Natural killer cell (primary cell): ENCODE data around the gene TSPAN1. TPM values are rescaled to one million over a fixed set of nuclear protein-coding genes. Genes with fewer than 3 reads are reported as not detected.

Source experiments
- ATAC-seq, 3 donors: fragments of 150-1000 bp in 2 of 3; fragments of 200-7000 bp in 1 of 3; cut with Tn5 transposase; 1 replicate in 1 of 3; 2 replicates in 2 of 3; pipeline ENCODE4 v1.10.0; 2021; ENCODE audit warnings: mild to moderate bottlenecking in 2 of 3, moderate library complexity in 2 of 3
- DNase-seq, 2 donors: peaks; one replicate each; pipeline versions ENCODE4 v3.0.0 to v3.0.0-alpha.2; 2013 to 2021; ENCODE audit warnings: mixed read lengths in 1 of 2
- H3K27ac ChIP-seq: one replicate; pipeline ENCODE4 v1.5.1; 2013; ENCODE audit warnings: mild to moderate bottlenecking, low read length
- H3K27me3 ChIP-seq: one replicate; pipeline ENCODE4 v1.6.1; 2013; ENCODE audit warnings: low read length; ENCODE audit not compliant: control insufficient read depth, insufficient read depth
- H3K36me3 ChIP-seq: one replicate; pipeline ENCODE4 v1.6.1; 2013; ENCODE audit warnings: low read length; ENCODE audit not compliant: control insufficient read depth, insufficient read depth
- H3K4me1 ChIP-seq: one replicate; pipeline ENCODE4 v1.6.1; 2013; ENCODE audit warnings: low read length; ENCODE audit not compliant: control insufficient read depth, insufficient read depth
- H3K4me3 ChIP-seq: one replicate; pipeline ENCODE4 v1.5.1; 2013; ENCODE audit warnings: low read length
- H3K9me3 ChIP-seq: one replicate; pipeline ENCODE4 v1.6.1; 2013; ENCODE audit warnings: low read length; ENCODE audit not compliant: control insufficient read depth, insufficient read depth
- H3K27ac Mint-ChIP-seq, 2 donors: one replicate each; pipeline ENCODE4 v1.8.0; 2022; ENCODE audit warnings: mild to moderate bottlenecking in 2 of 2, mixed read lengths in 2 of 2, moderate library complexity in 1 of 2
- H3K27me3 Mint-ChIP-seq, 2 donors: one replicate each; pipeline ENCODE4 v1.8.0; 2022; ENCODE audit warnings: low read depth in 2 of 2, mixed read lengths in 2 of 2
- H3K36me3 Mint-ChIP-seq: one replicate; pipeline ENCODE4 v1.8.0; 2022; ENCODE audit warnings: mixed read lengths
- H3K4me1 Mint-ChIP-seq, 2 donors: one replicate each; pipeline ENCODE4 v1.8.0; 2022; ENCODE audit warnings: mixed read lengths in 2 of 2
- H3K4me3 Mint-ChIP-seq: one replicate; pipeline ENCODE4 v1.8.0; 2022; ENCODE audit warnings: mild to moderate bottlenecking, moderate library complexity, mixed read lengths
- H3K9me3 Mint-ChIP-seq, 2 donors: one replicate each; pipeline ENCODE4 v1.8.0; 2022; ENCODE audit warnings: mixed read lengths in 2 of 2
- WGBS: methylation state at CpG from one replicate; pipeline ENCODE4 v1.1.7; 2013; ENCODE audit warnings: missing lambda C conversion rate; ENCODE audit not compliant: insufficient coverage; 5-methylcytosine and 5-hydroxymethylcytosine counted together
- intact Hi-C: fragments of 100-400 bp; cut with micrococcal nuclease; formaldehyde crosslinking; loops from one replicate; pipeline ENCODE4 v1.14.2; 2022
- total RNA-seq, 4 donors: library from RNA; stranded (reverse); fragments of 120-200 nt in 1 of 4; gene quantifications; one replicate each; pipeline versions ENCODE4 v1.2.3 to v1.2.4, GENCODE V29; 2013 to 2022
- TF ChIP-seq, protein P1 (sequence below): fragments of 200-600 bp; IDR thresholded peaks from one replicate; pipeline ENCODE4 v1.8.0; 2022; ENCODE audit warnings: antibody characterized with exemption

The TSPAN1 gene
- total RNA-seq, 3 donors from 2014 or later (not counting 1 experiment from before 2014, with no cell fraction given): not detected

DNA sequence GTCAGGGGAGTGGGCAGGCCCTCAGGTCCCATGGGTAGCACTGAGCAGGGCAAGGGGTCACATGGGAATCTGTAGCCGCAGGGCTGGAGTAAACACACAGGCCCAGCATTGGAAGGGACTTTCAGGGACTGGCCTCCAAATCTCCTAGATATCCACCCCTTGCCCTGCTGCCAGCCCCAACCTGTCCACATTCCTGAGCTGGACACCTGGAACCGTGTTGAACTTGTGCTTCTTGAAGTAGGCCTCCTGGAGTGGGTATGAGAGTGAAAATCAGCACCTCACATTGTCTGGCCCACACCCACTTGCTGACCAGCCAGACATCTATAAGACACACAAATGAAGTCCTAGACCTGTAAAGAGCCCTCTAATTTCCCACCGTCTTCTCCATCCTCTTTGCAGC is 15.7 kb downstream of the TSPAN1 start:
- no peak overlapping the region for H3K4me3 ChIP-seq
- Mint-ChIP-seq H3K27me3 (no peaks in the 10 kb centered on the region), H3K4me1 (peaks cover 0 to 2% of the 10 kb centered on the region in 2 donors), H3K9me3 (no peaks in the 10 kb centered on the region), H3K27ac (no peak overlapping the region), H3K36me3 (no peaks in the 10 kb centered on the region), H3K4me3 (no peak overlapping the region)
- H3K36me3 ChIP-seq: peaks cover 51% of the 10 kb centered on the region
- TF ChIP-seq, protein P1, sequence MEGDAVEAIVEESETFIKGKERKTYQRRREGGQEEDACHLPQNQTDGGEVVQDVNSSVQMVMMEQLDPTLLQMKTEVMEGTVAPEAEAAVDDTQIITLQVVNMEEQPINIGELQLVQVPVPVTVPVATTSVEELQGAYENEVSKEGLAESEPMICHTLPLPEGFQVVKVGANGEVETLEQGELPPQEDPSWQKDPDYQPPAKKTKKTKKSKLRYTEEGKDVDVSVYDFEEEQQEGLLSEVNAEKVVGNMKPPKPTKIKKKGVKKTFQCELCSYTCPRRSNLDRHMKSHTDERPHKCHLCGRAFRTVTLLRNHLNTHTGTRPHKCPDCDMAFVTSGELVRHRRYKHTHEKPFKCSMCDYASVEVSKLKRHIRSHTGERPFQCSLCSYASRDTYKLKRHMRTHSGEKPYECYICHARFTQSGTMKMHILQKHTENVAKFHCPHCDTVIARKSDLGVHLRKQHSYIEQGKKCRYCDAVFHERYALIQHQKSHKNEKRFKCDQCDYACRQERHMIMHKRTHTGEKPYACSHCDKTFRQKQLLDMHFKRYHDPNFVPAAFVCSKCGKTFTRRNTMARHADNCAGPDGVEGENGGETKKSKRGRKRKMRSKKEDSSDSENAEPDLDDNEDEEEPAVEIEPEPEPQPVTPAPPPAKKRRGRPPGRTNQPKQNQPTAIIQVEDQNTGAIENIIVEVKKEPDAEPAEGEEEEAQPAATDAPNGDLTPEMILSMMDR: no peak
- DNase-seq: no peak
- H3K4me1 ChIP-seq: no peaks in the 10 kb centered on the region
- intact Hi-C loops: no loop called here
- 98% methylated on average over 2 of the region's 3 CpGs for WGBS
- H3K9me3 ChIP-seq: no peaks in the 10 kb centered on the region
- H3K27ac ChIP-seq: no peak overlapping the region
- H3K27me3 ChIP-seq: no peaks in the 10 kb centered on the region
- ATAC-seq: no peak

DNA sequence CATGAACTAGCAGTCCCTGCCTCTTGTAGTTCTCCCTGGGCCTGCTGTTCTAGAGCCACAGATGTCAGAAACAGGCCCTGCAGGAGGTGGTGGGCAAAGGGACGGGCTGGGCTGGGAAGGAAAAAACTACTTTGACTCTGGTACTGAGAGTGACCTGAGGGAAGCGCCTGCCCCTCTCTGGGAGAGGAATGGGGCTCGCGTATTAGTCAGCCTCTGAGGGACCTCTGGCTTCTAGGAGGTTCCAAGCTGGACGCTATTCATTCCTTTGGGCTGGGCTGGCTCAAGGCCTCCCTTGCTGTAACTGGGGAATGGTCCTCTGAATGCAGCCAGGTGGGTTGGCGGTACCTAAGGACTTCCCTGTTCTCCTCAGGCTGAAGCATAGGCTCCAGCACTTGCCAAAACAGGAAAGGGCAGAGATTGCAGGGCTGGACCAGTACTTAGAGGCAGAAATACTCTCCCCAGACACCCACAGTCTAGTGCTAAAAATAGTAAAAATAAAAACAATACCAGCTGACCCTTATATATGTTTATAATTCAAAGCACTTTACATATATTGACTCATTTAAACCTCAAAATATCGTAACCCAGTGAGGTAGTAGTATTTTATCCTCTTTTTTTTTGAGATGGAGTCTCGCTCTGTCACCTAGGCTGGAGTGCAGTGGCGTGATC is 16.3 kb downstream of the TSPAN1 start:
- H3K4me3 Mint-ChIP-seq: no peak overlapping the region

DNA sequence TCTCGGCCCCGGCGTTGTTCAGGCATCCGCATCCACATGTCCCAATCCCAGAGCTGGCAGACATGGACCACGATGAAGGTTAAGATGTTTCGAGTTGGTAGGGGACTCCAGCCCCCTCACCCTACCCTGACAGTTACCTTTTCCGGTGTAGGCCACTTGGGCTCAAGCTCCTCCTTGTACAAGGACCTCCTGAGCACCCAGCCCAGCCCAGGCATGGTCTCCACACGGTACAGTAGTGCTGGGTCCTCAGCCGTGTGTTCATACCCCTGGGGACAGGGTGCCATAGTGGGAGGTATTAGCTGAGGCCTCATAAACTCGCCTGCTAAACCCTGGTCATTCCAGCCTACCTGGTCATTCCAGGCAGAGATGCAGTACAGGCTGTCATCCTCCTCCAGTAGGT is 17.3 kb downstream of the TSPAN1 start:
- Mint-ChIP-seq H3K4me1 (peaks cover 0 to 10% of the 10 kb centered on the region in 2 donors), H3K36me3 (no peaks in the 10 kb centered on the region), H3K27ac (no peak overlapping the region), H3K9me3 (no peaks in the 10 kb centered on the region), H3K27me3 (no peaks in the 10 kb centered on the region), H3K4me3 (no peak overlapping the region)
- Histone ChIP-seq H3K36me3 (peaks cover 56% of the 10 kb centered on the region), H3K4me1 (peaks cover 4% of the 10 kb centered on the region), H3K27me3 (no peaks in the 10 kb centered on the region), H3K27ac (no peak overlapping the region), H3K9me3 (no peaks in the 10 kb centered on the region), H3K4me3 (no peak overlapping the region)
- DNase-seq (no peak), ATAC-seq (no peak)
- intact Hi-C loops: no loop called here
- 95% methylated on average over 10 of the region's 10 CpGs for WGBS
- TF ChIP-seq, protein P1: no peak

More for the DNA sequence above, 16.3 kb downstream of the TSPAN1 start:
- H3K36me3 ChIP-seq: peaks cover 55% of the 10 kb centered on the region
- no peak overlapping the region for H3K27ac Mint-ChIP-seq
- no peaks in the 10 kb centered on the region for H3K27me3 ChIP-seq
- no peaks in the 10 kb centered on the region for H3K4me1 ChIP-seq
- H3K4me3 ChIP-seq: no peak overlapping the region
- no peaks in the 10 kb centered on the region for H3K27me3 Mint-ChIP-seq
- WGBS: 97% methylated on average over 8 of the region's 9 CpGs
- H3K9me3 Mint-ChIP-seq: no peaks in the 10 kb centered on the region
- peaks cover 0 to under 1% of the 10 kb centered on the region in 2 donors for H3K4me1 Mint-ChIP-seq
- no peaks in the 10 kb centered on the region for H3K9me3 ChIP-seq
- intact Hi-C loops: no loop called here
- no peaks in the 10 kb centered on the region for H3K36me3 Mint-ChIP-seq
- DNase-seq (no peak), ATAC-seq (no peak)
- H3K27ac ChIP-seq: no peak overlapping the region
- TF ChIP-seq, protein P1: no peak

DNA sequence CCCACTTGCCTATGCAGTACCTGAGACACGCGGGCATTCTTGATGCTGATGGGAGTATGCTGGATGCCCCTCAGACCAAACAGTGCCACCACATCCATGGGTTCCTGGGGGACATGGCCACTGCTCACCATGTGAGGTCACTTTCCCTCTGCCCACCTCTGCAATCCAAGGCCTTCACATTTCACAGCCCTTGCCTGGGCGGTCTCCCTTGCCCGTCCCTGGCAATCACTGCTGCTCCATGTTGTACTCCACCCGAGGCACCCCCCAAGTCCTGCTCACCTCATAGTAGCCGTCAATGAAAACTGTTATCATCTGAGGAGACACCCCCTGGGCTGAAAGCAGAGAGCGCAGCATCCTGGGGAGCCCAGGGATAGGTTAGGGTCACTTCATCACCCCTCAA is 18.4 kb downstream of the TSPAN1 start:
- H3K27me3 Mint-ChIP-seq: no peaks in the 10 kb centered on the region
- no peak overlapping the region for H3K27ac Mint-ChIP-seq
- H3K36me3 Mint-ChIP-seq: no peaks in the 10 kb centered on the region
- Histone ChIP-seq H3K4me1 (peaks cover 13% of the 10 kb centered on the region), H3K9me3 (no peaks in the 10 kb centered on the region), H3K36me3 (peaks cover 54% of the 10 kb centered on the region), H3K27ac (no peak overlapping the region), H3K27me3 (no peaks in the 10 kb centered on the region), H3K4me3 (no peak overlapping the region)
- H3K9me3 Mint-ChIP-seq: no peaks in the 10 kb centered on the region
- H3K4me3 Mint-ChIP-seq: no peak overlapping the region
- peaks cover 0 to 15% of the 10 kb centered on the region in 2 donors for H3K4me1 Mint-ChIP-seq
- WGBS: 98% methylated on average over 6 of the region's 7 CpGs
- intact Hi-C loops: no loop called here
- TF ChIP-seq, protein P1: no peak
- DNase-seq: no peak
- no peak for ATAC-seq
